H1 (cell line): ENCODE results near the gene POLR2H. TPM values are rescaled to one million over a fixed set of nuclear protein-coding genes. Genes with fewer than 3 reads are reported as not detected.

ENCODE experiments used
- CTCF ChIP-seq, 3 experiments: IDR thresholded peaks; 1 replicate in 2 of 3; 2 replicates in 1 of 3; pipeline versions ENCODE4 v1.5.1 to v1.6.1; 2011; ENCODE audit warnings: low read length in 3 of 3, mild to moderate bottlenecking in 3 of 3, inconsistent platforms in 2 of 3, low read depth in 1 of 3, moderate library complexity in 1 of 3; ENCODE audit not compliant: insufficient read depth in 1 of 3; ENCODE audit errors: control extremely low read depth in 1 of 3
- EZH2 ChIP-seq: fragments of 200-600 bp; sonication (generic); IDR thresholded peaks from 2 replicates; pipeline ENCODE4 v1.7.1; 2012; ENCODE audit warnings: low read depth, mild to moderate bottlenecking, moderate library complexity, low read length, inconsistent platforms; ENCODE audit not compliant: severe bottlenecking
- PHF8 ChIP-seq: fragments of 200-600 bp; sonication (generic); conservative IDR thresholded peaks from 2 replicates; pipeline ENCODE4 v1.7.1; 2012; ENCODE audit warnings: low read depth, mild to moderate bottlenecking, inconsistent platforms, low read length, moderate library complexity
- SIRT6 ChIP-seq: IDR thresholded peaks from one replicate; pipeline ENCODE4 v1.7.1; 2012; ENCODE audit warnings: low read length, inconsistent platforms
- SP4 ChIP-seq: IDR thresholded peaks from 2 replicates; pipeline ENCODE4 v1.6.1; 2012; ENCODE audit warnings: low read length, inconsistent platforms
- TAF1 ChIP-seq: IDR thresholded peaks from 2 replicates; pipeline ENCODE4 v1.6.1; 2011; ENCODE audit warnings: mild to moderate bottlenecking, low read depth, low read length
- polyA plus RNA-seq, 7 experiments: library from polyadenylated mRNA; depleted of rRNA in 3 of 7; stranded (reverse) in 5 of 7; unstranded in 2 of 7; fragments of >200 nt in 5 of 7; fragments of 200-250 nt in 2 of 7; gene quantifications; 1 replicate in 5 of 7; 2 replicates in 1 of 7; 4 replicates in 1 of 7; pipeline versions ENCODE4 v1.2.1 to v1.2.3, GENCODE V29; 2011 to 2013; ENCODE audit warnings: missing spikeins in 2 of 7, mixed read lengths in 2 of 7
- total RNA-seq: library from RNA; stranded (reverse); fragmentation: NEBNext Ultra II Directional; extraction: Animal tissue kit (Norgen Biotek cat#: 25700); gene quantifications from 2 replicates; pipeline ENCODE4 v1.2.1, GENCODE V29; 2021
- TF ChIP-seq, protein P1 (sequence below): fragments of 300-600 bp; sonication (generic); IDR thresholded peaks from 2 replicates; pipeline ENCODE4 v1.7.1; 2012; ENCODE audit warnings: low read length, moderate library complexity, mild to moderate bottlenecking, inconsistent platforms; ENCODE audit not compliant: insufficient replicate concordance
- TF ChIP-seq, protein P2 (sequence below): IDR thresholded peaks from 2 replicates; pipeline ENCODE4 v1.6.1; 2012; ENCODE audit warnings: inconsistent platforms

The POLR2H gene
- total and polyA plus RNA-seq, 2 of the 8 experiments (the other 6 are each of a cell fraction or from before 2014, with no cell fraction given), result 113 to 335 TPM

DNA sequence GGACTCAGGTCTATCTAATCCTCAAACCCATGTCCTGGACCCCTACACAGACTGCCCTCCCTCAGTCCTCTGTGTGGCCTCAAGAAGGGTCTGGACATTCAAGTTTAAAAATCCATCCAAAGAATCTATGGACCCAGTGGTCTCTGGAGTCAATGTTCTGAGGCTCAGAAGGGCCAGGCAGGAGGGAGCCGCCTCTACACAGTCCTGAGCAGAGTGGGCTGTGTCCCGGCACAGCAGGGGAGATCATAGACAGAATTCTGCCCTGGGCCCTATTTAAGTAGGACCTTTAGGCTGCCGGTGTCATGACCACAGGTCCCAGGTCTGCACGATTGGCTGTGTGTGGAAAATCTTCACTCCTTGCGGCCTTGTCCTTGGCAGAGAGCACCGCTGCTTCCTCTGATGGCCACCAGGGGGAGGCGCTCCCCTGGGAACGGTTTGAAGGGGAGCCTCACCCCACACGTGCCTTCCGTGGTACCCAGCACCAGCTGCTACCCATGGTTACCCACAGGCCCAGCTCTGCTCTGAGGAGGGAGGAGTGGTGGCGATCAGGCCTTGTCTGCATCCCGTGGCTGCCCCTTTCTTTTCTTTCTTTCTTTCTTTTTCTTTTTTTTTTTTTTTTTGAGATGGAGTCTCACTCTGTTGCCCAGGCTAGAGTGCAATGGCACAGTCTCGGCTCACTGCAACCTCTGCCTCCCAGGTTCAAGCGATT, 56.3 kb downstream of the POLR2H start (continued):
- TF ChIP-seq, protein P1, sequence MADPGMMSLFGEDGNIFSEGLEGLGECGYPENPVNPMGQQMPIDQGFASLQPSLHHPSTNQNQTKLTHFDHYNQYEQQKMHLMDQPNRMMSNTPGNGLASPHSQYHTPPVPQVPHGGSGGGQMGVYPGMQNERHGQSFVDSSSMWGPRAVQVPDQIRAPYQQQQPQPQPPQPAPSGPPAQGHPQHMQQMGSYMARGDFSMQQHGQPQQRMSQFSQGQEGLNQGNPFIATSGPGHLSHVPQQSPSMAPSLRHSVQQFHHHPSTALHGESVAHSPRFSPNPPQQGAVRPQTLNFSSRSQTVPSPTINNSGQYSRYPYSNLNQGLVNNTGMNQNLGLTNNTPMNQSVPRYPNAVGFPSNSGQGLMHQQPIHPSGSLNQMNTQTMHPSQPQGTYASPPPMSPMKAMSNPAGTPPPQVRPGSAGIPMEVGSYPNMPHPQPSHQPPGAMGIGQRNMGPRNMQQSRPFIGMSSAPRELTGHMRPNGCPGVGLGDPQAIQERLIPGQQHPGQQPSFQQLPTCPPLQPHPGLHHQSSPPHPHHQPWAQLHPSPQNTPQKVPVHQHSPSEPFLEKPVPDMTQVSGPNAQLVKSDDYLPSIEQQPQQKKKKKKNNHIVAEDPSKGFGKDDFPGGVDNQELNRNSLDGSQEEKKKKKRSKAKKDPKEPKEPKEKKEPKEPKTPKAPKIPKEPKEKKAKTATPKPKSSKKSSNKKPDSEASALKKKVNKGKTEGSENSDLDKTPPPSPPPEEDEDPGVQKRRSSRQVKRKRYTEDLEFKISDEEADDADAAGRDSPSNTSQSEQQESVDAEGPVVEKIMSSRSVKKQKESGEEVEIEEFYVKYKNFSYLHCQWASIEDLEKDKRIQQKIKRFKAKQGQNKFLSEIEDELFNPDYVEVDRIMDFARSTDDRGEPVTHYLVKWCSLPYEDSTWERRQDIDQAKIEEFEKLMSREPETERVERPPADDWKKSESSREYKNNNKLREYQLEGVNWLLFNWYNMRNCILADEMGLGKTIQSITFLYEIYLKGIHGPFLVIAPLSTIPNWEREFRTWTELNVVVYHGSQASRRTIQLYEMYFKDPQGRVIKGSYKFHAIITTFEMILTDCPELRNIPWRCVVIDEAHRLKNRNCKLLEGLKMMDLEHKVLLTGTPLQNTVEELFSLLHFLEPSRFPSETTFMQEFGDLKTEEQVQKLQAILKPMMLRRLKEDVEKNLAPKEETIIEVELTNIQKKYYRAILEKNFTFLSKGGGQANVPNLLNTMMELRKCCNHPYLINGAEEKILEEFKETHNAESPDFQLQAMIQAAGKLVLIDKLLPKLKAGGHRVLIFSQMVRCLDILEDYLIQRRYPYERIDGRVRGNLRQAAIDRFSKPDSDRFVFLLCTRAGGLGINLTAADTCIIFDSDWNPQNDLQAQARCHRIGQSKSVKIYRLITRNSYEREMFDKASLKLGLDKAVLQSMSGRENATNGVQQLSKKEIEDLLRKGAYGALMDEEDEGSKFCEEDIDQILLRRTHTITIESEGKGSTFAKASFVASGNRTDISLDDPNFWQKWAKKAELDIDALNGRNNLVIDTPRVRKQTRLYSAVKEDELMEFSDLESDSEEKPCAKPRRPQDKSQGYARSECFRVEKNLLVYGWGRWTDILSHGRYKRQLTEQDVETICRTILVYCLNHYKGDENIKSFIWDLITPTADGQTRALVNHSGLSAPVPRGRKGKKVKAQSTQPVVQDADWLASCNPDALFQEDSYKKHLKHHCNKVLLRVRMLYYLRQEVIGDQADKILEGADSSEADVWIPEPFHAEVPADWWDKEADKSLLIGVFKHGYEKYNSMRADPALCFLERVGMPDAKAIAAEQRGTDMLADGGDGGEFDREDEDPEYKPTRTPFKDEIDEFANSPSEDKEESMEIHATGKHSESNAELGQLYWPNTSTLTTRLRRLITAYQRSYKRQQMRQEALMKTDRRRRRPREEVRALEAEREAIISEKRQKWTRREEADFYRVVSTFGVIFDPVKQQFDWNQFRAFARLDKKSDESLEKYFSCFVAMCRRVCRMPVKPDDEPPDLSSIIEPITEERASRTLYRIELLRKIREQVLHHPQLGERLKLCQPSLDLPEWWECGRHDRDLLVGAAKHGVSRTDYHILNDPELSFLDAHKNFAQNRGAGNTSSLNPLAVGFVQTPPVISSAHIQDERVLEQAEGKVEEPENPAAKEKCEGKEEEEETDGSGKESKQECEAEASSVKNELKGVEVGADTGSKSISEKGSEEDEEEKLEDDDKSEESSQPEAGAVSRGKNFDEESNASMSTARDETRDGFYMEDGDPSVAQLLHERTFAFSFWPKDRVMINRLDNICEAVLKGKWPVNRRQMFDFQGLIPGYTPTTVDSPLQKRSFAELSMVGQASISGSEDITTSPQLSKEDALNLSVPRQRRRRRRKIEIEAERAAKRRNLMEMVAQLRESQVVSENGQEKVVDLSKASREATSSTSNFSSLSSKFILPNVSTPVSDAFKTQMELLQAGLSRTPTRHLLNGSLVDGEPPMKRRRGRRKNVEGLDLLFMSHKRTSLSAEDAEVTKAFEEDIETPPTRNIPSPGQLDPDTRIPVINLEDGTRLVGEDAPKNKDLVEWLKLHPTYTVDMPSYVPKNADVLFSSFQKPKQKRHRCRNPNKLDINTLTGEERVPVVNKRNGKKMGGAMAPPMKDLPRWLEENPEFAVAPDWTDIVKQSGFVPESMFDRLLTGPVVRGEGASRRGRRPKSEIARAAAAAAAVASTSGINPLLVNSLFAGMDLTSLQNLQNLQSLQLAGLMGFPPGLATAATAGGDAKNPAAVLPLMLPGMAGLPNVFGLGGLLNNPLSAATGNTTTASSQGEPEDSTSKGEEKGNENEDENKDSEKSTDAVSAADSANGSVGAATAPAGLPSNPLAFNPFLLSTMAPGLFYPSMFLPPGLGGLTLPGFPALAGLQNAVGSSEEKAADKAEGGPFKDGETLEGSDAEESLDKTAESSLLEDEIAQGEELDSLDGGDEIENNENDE, result no peak
- TF ChIP-seq PHF8, result no peak
- TF ChIP-seq SP4, result no peak
- TF ChIP-seq CTCF (IDR thresholded peaks at IDR 0.05; ENCODE audit: control extremely low read depth in 1 of 3, insufficient read depth in 1 of 3, low read depth in 1 of 3, low read length in 3 of 3), result peak; percentile 93 to 97 (median 96)
- no peak for TF ChIP-seq TAF1
- no peak for TF ChIP-seq SIRT6
- TF ChIP-seq, protein P2, sequence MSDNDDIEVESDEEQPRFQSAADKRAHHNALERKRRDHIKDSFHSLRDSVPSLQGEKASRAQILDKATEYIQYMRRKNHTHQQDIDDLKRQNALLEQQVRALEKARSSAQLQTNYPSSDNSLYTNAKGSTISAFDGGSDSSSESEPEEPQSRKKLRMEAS, result peak; percentile 89
- no peak for TF ChIP-seq EZH2
